ENCODE measurements around the gene ETV5. TPM values are rescaled to one million over a fixed set of nuclear protein-coding genes. Genes with fewer than 3 reads are reported as not detected.

Gene ETV5
- total RNA-seq, 2 experiments from 2014 or later, result 0.48 to 0.50 TPM

GRCh38 chr3:186138272-186138981, 29.5 kb upstream of the ETV5 start:
- H3K9me3 Mint-ChIP-seq, result no peaks in the 10 kb centered on the region
- H3K36me3 Mint-ChIP-seq (ENCODE audit: low read depth), result no peaks in the 10 kb centered on the region
- no peaks in the 10 kb centered on the region for H3K4me1 Mint-ChIP-seq
- DNase-seq, result no peak
- CTCF ChIA-PET, result interaction anchor here (0.6 kb wide), 3 partner anchors 355 to 418 kb away, joined by 3 to 4 read pairs (median 3); no protein-coding TSS in a partner anchor
- H3K4me3 Mint-ChIP-seq, result no peak overlapping the region
- peaks cover 31% of the 10 kb centered on the region for H3K27me3 Mint-ChIP-seq
- no peak overlapping the region for H3K27ac Mint-ChIP-seq
- POLR2A ChIA-PET, result no interaction called here

DNA sequence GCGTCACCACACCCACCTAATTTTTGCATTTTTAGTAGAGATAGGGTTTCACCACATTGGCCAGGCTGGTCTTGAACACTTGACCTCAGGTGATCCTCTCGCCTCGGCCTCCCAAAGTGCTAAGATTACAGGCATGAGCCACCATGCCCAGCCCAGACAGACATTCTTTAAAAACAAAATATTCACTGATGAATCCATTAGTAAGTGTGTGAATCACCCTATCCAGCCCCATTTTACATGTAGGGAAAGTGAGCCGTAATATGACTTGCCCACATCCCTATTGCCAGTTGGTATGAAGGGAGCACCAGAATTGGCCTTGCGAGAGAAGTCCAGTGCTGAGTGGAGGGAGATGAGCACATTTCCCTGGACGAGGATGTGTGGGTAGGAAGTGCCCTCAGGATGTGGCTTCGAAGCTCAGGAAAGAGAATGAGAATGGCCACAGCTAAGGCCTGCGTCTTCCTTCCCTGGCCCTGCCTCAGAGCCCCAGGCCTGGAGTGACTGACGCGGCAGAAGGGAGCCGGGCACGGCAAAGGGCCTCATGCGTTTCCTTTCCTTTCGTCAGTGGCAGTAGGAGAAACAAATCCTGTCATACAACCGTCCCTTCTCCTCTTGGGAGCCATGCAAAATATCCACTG, 28.3 kb upstream of the ETV5 start:
- H3K4me1 Mint-ChIP-seq, result no peaks in the 10 kb centered on the region
- H3K27me3 Mint-ChIP-seq, result peaks cover 24% of the 10 kb centered on the region
- H3K36me3 Mint-ChIP-seq (ENCODE audit: low read depth), result no peaks in the 10 kb centered on the region
- ChIA-PET POLR2A (no interaction called here), CTCF (interaction anchor here (0.7 kb wide), 1 partner anchor 454 kb away, joined by 3 read pairs; no protein-coding TSS in a partner anchor)
- no peak overlapping the region for H3K27ac Mint-ChIP-seq
- no peak overlapping the region for H3K4me3 Mint-ChIP-seq
- no peak for DNase-seq
- no peaks in the 10 kb centered on the region for H3K9me3 Mint-ChIP-seq

GRCh38 chr3:186133980-186134379, 25.1 kb upstream of the ETV5 start:
- ChIA-PET POLR2A (no interaction called here), CTCF (interaction anchor here (1.1 kb wide), 1 partner anchor 9 kb away, joined by 5 read pairs; no protein-coding TSS in a partner anchor)
- Mint-ChIP-seq H3K9me3 (no peaks in the 10 kb centered on the region), H3K27me3 (peaks cover 33% of the 10 kb centered on the region), H3K4me3 (no peak overlapping the region), H3K4me1 (no peaks in the 10 kb centered on the region), H3K27ac (no peak overlapping the region), H3K36me3 (ENCODE audit: low read depth) (no peaks in the 10 kb centered on the region)
- DNase-seq, result no peak

GRCh38 chr3:186132487-186132886, 23.6 kb upstream of the ETV5 start:
- CTCF ChIA-PET, result interaction anchor here (0.6 kb wide), 1 partner anchor 489 kb away, joined by 3 read pairs; no protein-coding TSS in a partner anchor
- Mint-ChIP-seq H3K36me3 (ENCODE audit: low read depth) (no peaks in the 10 kb centered on the region), H3K4me1 (no peaks in the 10 kb centered on the region), H3K27me3 (peaks cover 34% of the 10 kb centered on the region), H3K4me3 (no peak overlapping the region), H3K9me3 (no peaks in the 10 kb centered on the region), H3K27ac (no peak overlapping the region)
- POLR2A ChIA-PET, result no interaction called here
- DNase-seq, result no peak

GRCh38 chr3:186129206-186129605, 20.3 kb upstream of the ETV5 start:
- H3K27me3 Mint-ChIP-seq, result peaks cover 28% of the 10 kb centered on the region
- no peak overlapping the region for H3K4me3 Mint-ChIP-seq
- no peaks in the 10 kb centered on the region for H3K9me3 Mint-ChIP-seq
- CTCF ChIA-PET, result no interaction called here
- no peak overlapping the region for H3K27ac Mint-ChIP-seq
- H3K36me3 Mint-ChIP-seq (ENCODE audit: low read depth), result no peaks in the 10 kb centered on the region
- DNase-seq, result no peak
- POLR2A ChIA-PET, result no interaction called here
- no peaks in the 10 kb centered on the region for H3K4me1 Mint-ChIP-seq

DNA sequence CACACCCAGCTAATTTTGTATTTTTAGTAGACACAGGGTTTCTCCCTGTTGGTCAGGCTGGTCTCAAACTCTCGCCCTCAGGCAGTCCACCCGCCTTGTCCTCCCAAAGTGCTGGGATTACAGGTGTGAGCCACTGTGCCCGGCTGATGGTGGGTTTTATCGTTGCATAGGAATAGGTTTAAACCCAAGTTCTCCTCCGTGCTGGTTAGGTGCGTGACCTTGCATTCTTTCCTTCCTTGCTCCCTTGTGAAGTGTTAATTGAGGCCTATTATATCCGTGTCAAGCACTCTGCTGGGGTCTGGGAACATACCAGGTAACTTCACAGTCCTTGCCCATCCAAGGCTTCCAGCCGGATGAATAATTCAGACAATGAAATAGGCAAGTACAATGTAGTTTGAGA, 19.3 kb upstream of the ETV5 start:
- Mint-ChIP-seq H3K4me1 (no peaks in the 10 kb centered on the region), H3K27me3 (peaks cover 23% of the 10 kb centered on the region), H3K9me3 (no peaks in the 10 kb centered on the region), H3K27ac (no peak overlapping the region), H3K36me3 (ENCODE audit: low read depth) (no peaks in the 10 kb centered on the region), H3K4me3 (no peak overlapping the region)
- ChIA-PET CTCF (no interaction called here), POLR2A (no interaction called here)
- no peak for DNase-seq

DNA sequence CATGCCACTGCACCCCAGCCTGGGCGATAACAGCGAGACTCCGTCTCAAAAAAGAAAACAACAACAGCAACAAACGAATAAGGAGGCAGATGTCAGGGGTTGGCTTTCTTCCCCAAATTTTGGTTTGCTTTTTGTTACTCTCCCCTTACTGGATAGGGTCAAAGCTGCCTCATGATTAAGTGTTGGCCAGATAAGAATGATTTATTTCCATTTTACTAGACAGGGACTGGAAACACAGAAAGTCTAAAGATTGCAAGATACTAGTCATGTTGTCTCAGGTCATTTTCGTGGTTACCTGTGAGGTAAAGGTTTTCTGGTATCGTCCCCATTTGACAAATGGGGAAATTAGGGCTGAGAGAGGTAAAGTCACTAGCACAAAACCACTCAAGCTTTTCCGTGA, 18.6 kb upstream of the ETV5 start:
- H3K36me3 Mint-ChIP-seq (ENCODE audit: low read depth), result no peaks in the 10 kb centered on the region
- no peaks in the 10 kb centered on the region for H3K4me1 Mint-ChIP-seq
- H3K9me3 Mint-ChIP-seq, result no peaks in the 10 kb centered on the region
- H3K27ac Mint-ChIP-seq, result no peak overlapping the region
- H3K4me3 Mint-ChIP-seq, result no peak overlapping the region
- ChIA-PET CTCF (no interaction called here), POLR2A (no interaction called here)
- H3K27me3 Mint-ChIP-seq, result peaks cover 25% of the 10 kb centered on the region
- no peak for DNase-seq

DNA sequence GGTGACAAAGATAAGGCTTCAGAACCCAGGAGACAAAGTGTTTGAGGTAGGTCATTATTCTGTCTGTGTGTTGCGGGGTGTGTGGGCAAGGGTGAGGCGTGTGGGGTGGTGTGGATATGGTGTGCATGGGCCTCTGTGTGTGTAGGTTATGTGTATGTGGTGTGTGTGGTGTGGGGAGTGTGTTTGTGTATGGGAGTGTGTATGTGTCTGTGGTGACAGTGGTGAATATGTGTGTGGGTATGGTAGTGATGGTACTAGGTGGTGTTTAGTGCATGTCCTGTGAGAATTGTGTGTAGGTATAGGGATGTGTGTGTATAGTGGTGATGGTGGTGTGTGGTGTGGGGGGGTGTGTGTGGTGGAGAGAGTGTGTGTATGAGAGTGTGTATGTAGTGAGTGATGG, 16.2 kb upstream of the ETV5 start:
- peaks cover 23% of the 10 kb centered on the region for H3K27me3 Mint-ChIP-seq
- ChIA-PET CTCF (no interaction called here), POLR2A (no interaction called here)
- H3K36me3 Mint-ChIP-seq (ENCODE audit: low read depth), result no peaks in the 10 kb centered on the region
- no peaks in the 10 kb centered on the region for H3K9me3 Mint-ChIP-seq
- no peaks in the 10 kb centered on the region for H3K4me1 Mint-ChIP-seq
- DNase-seq, result no peak
- H3K4me3 Mint-ChIP-seq, result no peak overlapping the region
- H3K27ac Mint-ChIP-seq, result no peak overlapping the region

DNA sequence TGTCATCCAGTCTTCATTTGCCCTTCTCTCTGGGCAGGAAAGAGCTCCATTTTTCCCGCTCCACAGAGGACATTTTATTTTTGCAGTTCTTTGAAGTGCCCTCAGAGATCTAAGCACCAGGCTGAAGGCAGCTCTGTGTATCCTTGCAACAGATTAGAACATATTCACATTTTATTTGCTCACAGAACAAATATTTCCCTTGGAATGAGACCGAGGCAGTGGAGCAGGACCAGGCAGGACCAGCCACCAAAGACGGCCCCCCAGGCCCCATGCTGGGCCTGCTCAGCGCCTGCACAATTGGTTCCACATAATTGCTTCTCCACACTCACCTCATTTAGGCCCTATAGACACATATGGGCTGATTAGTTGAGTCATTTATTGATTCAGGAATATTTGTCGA, 15.7 kb upstream of the ETV5 start:
- POLR2A ChIA-PET, result no interaction called here
- DNase-seq, result no peak
- H3K9me3 Mint-ChIP-seq, result no peaks in the 10 kb centered on the region
- no peaks in the 10 kb centered on the region for H3K36me3 Mint-ChIP-seq (ENCODE audit: low read depth)
- H3K27ac Mint-ChIP-seq, result no peak overlapping the region
- peaks cover 26% of the 10 kb centered on the region for H3K27me3 Mint-ChIP-seq
- H3K4me3 Mint-ChIP-seq, result no peak overlapping the region
- CTCF ChIA-PET, result no interaction called here
- no peaks in the 10 kb centered on the region for H3K4me1 Mint-ChIP-seq

GRCh38 chr3:186123012-186123411, 14.1 kb upstream of the ETV5 start:
- no peak overlapping the region for H3K4me3 Mint-ChIP-seq
- POLR2A ChIA-PET, result no interaction called here
- H3K4me1 Mint-ChIP-seq, result no peaks in the 10 kb centered on the region
- H3K9me3 Mint-ChIP-seq, result no peaks in the 10 kb centered on the region
- H3K27me3 Mint-ChIP-seq, result peaks cover 40% of the 10 kb centered on the region
- DNase-seq, result no peak
- CTCF ChIA-PET, result no interaction called here
- H3K27ac Mint-ChIP-seq, result no peak overlapping the region
- H3K36me3 Mint-ChIP-seq (ENCODE audit: low read depth), result no peaks in the 10 kb centered on the region

DNA sequence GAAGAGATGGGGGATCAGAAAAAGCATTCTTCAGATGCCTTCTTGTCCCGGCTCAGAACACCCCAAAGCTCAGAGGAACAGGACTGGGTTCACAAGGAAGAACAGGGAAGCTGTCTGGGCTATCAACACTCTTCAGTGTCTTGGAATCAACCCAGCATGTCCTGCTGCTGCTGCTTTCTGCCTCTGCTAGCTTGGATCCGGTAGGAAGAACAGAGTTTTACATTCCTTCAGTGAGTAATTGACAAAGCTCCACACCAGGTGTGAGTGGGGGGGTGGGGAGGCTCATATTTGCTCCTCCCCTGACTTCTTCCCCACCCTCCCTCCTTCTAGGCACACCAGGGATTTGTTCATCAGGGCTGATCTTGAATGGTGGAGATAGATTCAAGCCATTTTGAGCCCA, 13.1 kb upstream of the ETV5 start:
- H3K36me3 Mint-ChIP-seq (ENCODE audit: low read depth), result no peaks in the 10 kb centered on the region
- H3K27ac Mint-ChIP-seq, result no peak overlapping the region
- peaks cover 44% of the 10 kb centered on the region for H3K27me3 Mint-ChIP-seq
- POLR2A ChIA-PET, result no interaction called here
- H3K9me3 Mint-ChIP-seq, result no peaks in the 10 kb centered on the region
- CTCF ChIA-PET, result no interaction called here
- H3K4me3 Mint-ChIP-seq, result no peak overlapping the region
- no peaks in the 10 kb centered on the region for H3K4me1 Mint-ChIP-seq
- DNase-seq, result no peak

DNA sequence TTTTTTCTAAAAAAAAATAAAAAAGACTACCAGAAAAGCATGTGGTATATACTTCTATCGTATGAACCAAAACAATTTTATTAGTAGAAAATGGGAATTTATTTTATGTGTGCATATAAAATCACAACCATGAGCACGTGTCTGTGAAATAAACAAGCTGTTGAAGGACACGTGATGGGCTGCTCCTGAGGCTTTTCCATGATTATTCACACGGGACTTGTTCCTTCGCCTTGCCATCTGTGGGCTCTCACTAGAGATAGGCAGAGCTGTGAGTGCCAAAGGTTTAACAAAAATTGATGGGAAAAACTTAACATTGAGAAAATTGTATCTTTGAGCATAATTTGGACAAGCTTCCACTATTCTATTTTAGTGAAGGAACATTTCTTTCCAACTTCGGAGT, 12.4 kb upstream of the ETV5 start:
- peaks cover 49% of the 10 kb centered on the region for H3K27me3 Mint-ChIP-seq
- ChIA-PET CTCF (interaction anchor here (0.6 kb wide), 2 partner anchors 305 to 960 kb away, joined by 3 to 4 read pairs; no protein-coding TSS in a partner anchor), POLR2A (no interaction called here)
- no peak for DNase-seq
- H3K4me3 Mint-ChIP-seq, result no peak overlapping the region
- no peaks in the 10 kb centered on the region for H3K36me3 Mint-ChIP-seq (ENCODE audit: low read depth)
- no peak overlapping the region for H3K27ac Mint-ChIP-seq
- H3K9me3 Mint-ChIP-seq, result no peaks in the 10 kb centered on the region
- H3K4me1 Mint-ChIP-seq, result no peaks in the 10 kb centered on the region

- ChIA-PET POLR2A (no interaction called here), CTCF (no interaction called here)
- H3K4me3 Mint-ChIP-seq, result no peak overlapping the region
- no peak for DNase-seq
- H3K27me3 Mint-ChIP-seq, result peaks cover 61% of the 10 kb centered on the region
- H3K36me3 Mint-ChIP-seq (ENCODE audit: low read depth), result no peaks in the 10 kb centered on the region
- H3K27ac Mint-ChIP-seq, result no peak overlapping the region
- H3K4me1 Mint-ChIP-seq, result no peaks in the 10 kb centered on the region
- no peaks in the 10 kb centered on the region for H3K9me3 Mint-ChIP-seq
These were observed 10.6 kb upstream of the ETV5 start for GRCh38 chr3:186119499-186119898.

GRCh38 chr3:186118692-186119091, 9.8 kb upstream of the ETV5 start:
- no peaks in the 10 kb centered on the region for H3K4me1 Mint-ChIP-seq
- H3K27ac Mint-ChIP-seq, result no peak overlapping the region
- no peak overlapping the region for H3K4me3 Mint-ChIP-seq
- ChIA-PET POLR2A (no interaction called here), CTCF (no interaction called here)
- peaks cover 69% of the 10 kb centered on the region for H3K27me3 Mint-ChIP-seq
- no peaks in the 10 kb centered on the region for H3K36me3 Mint-ChIP-seq (ENCODE audit: low read depth)
- no peaks in the 10 kb centered on the region for H3K9me3 Mint-ChIP-seq
- no peak for DNase-seq
